HepG2 (cell line): ENCODE measurements around the gene ENG. TPM values are rescaled to one million over a fixed set of nuclear protein-coding genes. Genes with fewer than 3 reads are reported as not detected.

Source experiments
- FOXO1 ChIP-seq: sonication (generic); formaldehyde crosslinking; IDR thresholded peaks from 2 replicates; pipeline ENCODE4 v1.4.0; 2020; ENCODE audit warnings: missing genetic modification reagents
- HDAC1 ChIP-seq: sonication (generic); formaldehyde crosslinking; IDR thresholded peaks from 2 replicates; pipeline ENCODE4 v1.5.1; 2020; ENCODE audit warnings: mild to moderate bottlenecking, missing genetic modification reagents
- MEF2D ChIP-seq: sonication (generic); formaldehyde crosslinking; IDR thresholded peaks from 2 replicates; pipeline ENCODE4 v1.5.1; 2020; ENCODE audit warnings: mild to moderate bottlenecking, missing genetic modification reagents
- SOX6 ChIP-seq, 2 experiments: fragments of 450-650 bp in 1 of 2; sonication (generic) in 1 of 2; formaldehyde crosslinking in 1 of 2; IDR thresholded peaks; 2 replicates each; pipeline versions ENCODE4 v1.4.0 to v1.6.1; 2017 to 2020; ENCODE audit warnings: antibody characterized with exemption in 1 of 2, mild to moderate bottlenecking in 1 of 2, missing genetic modification reagents in 1 of 2
- YEATS4 ChIP-seq: sonication (generic); formaldehyde crosslinking; IDR thresholded peaks from 2 replicates; pipeline ENCODE4 v1.4.0; 2020; ENCODE audit warnings: missing genetic modification reagents, borderline replicate concordance
- ZNF101 ChIP-seq: sonication (generic); formaldehyde crosslinking; IDR thresholded peaks from 2 replicates; pipeline ENCODE4 v1.4.0; 2020; ENCODE audit warnings: mild to moderate bottlenecking, low read depth, missing genetic modification reagents, borderline replicate concordance
- ZNF296 ChIP-seq: sonication (generic); formaldehyde crosslinking; conservative IDR thresholded peaks from 2 replicates; pipeline ENCODE4 v1.5.0; 2020; ENCODE audit warnings: mild to moderate bottlenecking, missing genetic modification reagents
- ZNF546 ChIP-seq: sonication (generic); formaldehyde crosslinking; conservative IDR thresholded peaks from 2 replicates; pipeline ENCODE4 v1.8.1; 2023; ENCODE audit warnings: mild to moderate bottlenecking, missing genetic modification reagents
- ZNF547 ChIP-seq: sonication (generic); formaldehyde crosslinking; IDR thresholded peaks from 2 replicates; pipeline ENCODE4 v1.5.1; 2020; ENCODE audit warnings: mild to moderate bottlenecking, missing genetic modification reagents
- ZNF567 ChIP-seq: sonication (generic); formaldehyde crosslinking; IDR thresholded peaks from 2 replicates; pipeline ENCODE4 v1.8.1; 2023; ENCODE audit warnings: mild to moderate bottlenecking, missing genetic modification reagents, borderline replicate concordance
- ZNF672 ChIP-seq: sonication (generic); formaldehyde crosslinking; IDR thresholded peaks from 2 replicates; pipeline ENCODE4 v1.8.1; 2022; ENCODE audit warnings: missing genetic modification reagents
- ZNF7 ChIP-seq: IDR thresholded peaks from 2 replicates; pipeline ENCODE4 v1.6.1; 2016; ENCODE audit warnings: missing biosample characterization, missing genetic modification reagents
- ZNF746 ChIP-seq: sonication (generic); formaldehyde crosslinking; IDR thresholded peaks from 2 replicates; pipeline ENCODE4 v1.8.0; 2022; ENCODE audit warnings: mild to moderate bottlenecking, missing genetic modification reagents
- ZSCAN31 ChIP-seq: sonication (generic); formaldehyde crosslinking; IDR thresholded peaks from 2 replicates; pipeline ENCODE4 v1.5.0; 2020; ENCODE audit warnings: low read depth, mild to moderate bottlenecking, missing genetic modification reagents
- polyA plus RNA-seq, 8 experiments: library from polyadenylated mRNA; depleted of rRNA in 3 of 8; stranded (reverse) in 7 of 8; unstranded in 1 of 8; fragments of >200 nt; fragmentation: Illumina TruSeq in 4 of 8; extraction: Trizol in 4 of 8; gene quantifications; 2 replicates each; pipeline versions ENCODE4 v1.2.1 to v1.2.3, GENCODE V29; 2011 to 2016; ENCODE audit warnings: low read depth in 4 of 8, missing spikeins in 1 of 8, mixed read lengths in 1 of 8; ENCODE audit not compliant: insufficient read depth in 1 of 8
- total RNA-seq, 5 experiments: library from RNA; depleted of rRNA; stranded (reverse); fragments of >200 nt; fragmentation: Illumina TruSeq; extraction: Trizol; gene quantifications; 2 replicates each; pipeline ENCODE4 v1.2.3, GENCODE V29; 2016; ENCODE audit warnings: low read depth in 1 of 5
- TF ChIP-seq, protein P1 (sequence below): sonication (generic); formaldehyde crosslinking; IDR thresholded peaks from 2 replicates; pipeline ENCODE4 v1.4.0; 2020; ENCODE audit warnings: mild to moderate bottlenecking, missing genetic modification reagents
- TF ChIP-seq, protein P2 (sequence below): sonication (generic); formaldehyde crosslinking; IDR thresholded peaks from 2 replicates; pipeline ENCODE4 v1.4.0; 2020; ENCODE audit warnings: missing genetic modification reagents
- TF ChIP-seq, protein P3 (sequence below): sonication (generic); formaldehyde crosslinking; IDR thresholded peaks from 2 replicates; pipeline ENCODE4 v1.5.1; 2020; ENCODE audit warnings: missing genetic modification reagents, mild to moderate bottlenecking, borderline replicate concordance
- TF ChIP-seq, protein P4 (sequence below): sonication (generic); formaldehyde crosslinking; IDR thresholded peaks from 2 replicates; pipeline ENCODE4 v1.9.0; 2021; ENCODE audit warnings: missing genetic modification reagents, borderline replicate concordance

ENG gene
- total and polyA plus RNA-seq, 2 of the 13 experiments (the other 11 are each of a cell fraction or from before 2014, with no cell fraction given) = 0.02 to 1.1 TPM

DNA sequence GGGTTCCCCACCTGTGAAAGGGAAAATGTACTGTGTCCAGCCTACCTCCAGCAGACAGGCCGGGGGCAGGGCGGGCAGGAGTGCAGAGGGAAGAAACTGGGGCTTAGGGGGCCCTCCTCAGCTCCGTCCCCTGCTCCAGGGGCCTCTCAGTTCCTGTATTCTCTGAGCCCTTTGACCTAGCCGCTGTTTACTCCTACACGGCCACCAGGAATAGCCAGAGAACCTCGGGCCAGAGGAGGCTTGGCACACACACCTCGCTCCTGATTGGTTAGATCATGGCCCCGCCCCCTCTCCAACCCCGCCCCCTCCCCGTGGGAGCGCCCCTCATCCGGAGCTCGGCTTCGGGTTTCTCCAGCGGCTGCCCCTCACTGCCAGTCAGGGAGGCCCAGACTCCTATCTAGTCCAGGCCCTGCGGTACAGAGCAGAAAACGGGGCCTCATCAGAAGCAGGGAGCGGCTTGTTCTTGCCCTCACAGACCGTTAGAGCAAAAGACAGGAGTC, 42.8 kb upstream of the ENG start (continued):
- TF ChIP-seq FOXO1 (CRISPR knock-in tag) = peak; percentile 91
- peak; percentile 63 for TF ChIP-seq HDAC1 (CRISPR knock-in tag)
- TF ChIP-seq, protein P1, sequence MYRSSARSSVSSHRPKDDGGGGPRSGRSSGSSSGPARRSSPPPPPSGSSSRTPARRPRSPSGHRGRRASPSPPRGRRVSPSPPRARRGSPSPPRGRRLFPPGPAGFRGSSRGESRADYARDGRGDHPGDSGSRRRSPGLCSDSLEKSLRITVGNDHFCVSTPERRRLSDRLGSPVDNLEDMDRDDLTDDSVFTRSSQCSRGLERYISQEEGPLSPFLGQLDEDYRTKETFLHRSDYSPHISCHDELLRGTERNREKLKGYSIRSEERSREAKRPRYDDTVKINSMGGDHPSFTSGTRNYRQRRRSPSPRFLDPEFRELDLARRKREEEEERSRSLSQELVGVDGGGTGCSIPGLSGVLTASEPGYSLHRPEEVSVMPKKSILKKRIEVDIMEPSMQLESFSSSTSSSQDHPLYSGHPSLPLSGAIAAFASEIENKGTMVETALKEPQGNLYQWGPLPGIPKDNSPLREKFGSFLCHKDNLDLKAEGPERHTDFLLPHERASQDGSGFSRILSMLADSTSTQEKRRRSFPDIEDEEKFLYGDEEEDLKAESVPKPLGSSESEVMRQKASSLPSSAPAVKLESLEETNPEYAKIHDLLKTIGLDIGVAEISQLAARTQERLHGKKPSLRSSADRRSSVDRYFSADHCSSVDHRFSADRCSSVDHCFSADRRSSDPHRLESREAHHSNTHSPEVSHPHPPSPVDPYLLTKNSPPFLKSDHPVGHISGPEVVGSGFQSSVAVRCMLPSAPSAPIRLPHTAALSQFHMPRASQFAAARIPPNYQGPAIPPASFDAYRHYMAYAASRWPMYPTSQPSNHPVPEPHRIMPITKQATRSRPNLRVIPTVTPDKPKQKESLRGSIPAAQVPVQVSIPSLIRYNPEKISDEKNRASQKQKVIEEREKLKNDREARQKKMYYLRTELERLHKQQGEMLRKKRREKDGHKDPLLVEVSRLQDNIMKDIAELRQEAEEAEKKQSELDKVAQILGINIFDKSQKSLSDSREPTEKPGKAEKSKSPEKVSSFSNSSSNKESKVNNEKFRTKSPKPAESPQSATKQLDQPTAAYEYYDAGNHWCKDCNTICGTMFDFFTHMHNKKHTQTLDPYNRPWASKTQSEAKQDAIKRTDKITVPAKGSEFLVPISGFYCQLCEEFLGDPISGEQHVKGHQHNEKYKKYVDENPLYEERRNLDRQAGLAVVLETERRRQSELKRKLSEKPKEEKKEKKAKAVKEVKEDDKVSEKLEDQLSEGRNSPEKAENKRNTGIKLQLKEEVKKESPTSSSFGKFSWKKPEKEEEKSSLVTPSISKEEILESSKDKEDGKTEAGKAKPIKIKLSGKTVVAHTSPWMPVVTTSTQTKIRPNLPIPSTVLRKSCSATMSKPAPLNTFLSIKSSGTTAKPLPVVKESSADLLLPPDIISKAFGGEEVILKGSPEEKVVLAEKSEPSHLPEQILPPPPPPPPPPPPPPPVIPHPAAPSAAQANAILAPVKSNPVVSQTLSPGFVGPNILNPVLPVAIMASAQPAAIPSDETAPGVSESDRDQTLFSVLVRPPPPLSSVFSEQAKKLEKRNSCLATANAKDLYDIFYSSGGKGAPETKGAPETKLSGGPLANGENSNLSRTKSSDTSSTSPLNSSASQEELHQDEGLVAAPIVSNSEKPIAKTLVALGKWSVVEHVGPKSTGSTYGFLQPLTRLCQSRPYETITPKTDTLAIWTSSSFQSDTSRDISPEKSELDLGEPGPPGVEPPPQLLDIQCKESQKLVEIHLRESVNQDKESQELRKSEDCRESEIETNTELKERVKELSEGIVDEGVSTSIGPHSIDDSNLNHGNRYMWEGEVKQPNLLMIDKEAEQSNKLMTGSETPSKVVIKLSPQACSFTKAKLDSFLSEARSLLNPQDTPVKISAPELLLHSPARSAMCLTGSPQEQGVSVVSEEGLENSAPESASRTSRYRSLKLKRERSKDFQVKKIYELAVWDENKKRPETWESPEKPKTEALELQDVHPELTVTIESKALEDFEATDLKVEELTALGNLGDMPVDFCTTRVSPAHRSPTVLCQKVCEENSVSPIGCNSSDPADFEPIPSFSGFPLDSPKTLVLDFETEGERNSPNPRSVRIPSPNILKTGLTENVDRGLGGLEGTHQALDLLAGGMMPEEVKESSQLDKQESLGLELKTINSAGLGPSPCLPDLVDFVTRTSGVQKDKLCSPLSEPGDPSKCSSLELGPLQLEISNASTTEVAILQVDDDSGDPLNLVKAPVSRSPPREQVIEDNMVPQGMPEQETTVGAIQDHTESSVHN = no peak
- TF ChIP-seq YEATS4 = 0 out of 2 replicates have a peak, but pooled peaks have one; percentile 23
- TF ChIP-seq ZNF567 (CRISPR knock-in tag) = no peak
- TF ChIP-seq ZNF101 (CRISPR knock-in tag) = no peak
- peak; percentile 72; the same call in 1 of the 2 replicates for TF ChIP-seq ZNF746
- TF ChIP-seq ZNF296 = no peak
- TF ChIP-seq ZSCAN31 = no peak
- TF ChIP-seq, protein P2, sequence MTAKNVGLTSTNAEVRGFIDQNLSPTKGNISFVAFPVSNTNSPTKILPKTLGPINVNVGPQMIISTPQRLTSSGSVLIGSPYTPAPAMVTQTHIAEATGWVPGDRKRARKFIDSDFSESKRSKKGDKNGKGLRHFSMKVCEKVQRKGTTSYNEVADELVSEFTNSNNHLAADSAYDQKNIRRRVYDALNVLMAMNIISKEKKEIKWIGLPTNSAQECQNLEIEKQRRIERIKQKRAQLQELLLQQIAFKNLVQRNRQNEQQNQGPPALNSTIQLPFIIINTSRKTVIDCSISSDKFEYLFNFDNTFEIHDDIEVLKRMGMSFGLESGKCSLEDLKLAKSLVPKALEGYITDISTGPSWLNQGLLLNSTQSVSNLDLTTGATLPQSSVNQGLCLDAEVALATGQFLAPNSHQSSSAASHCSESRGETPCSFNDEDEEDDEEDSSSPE = no peak
- no peak for TF ChIP-seq ZNF546 (CRISPR knock-in tag)
- no peak for TF ChIP-seq ZNF7 (CRISPR knock-in tag)
- TF ChIP-seq, protein P3, sequence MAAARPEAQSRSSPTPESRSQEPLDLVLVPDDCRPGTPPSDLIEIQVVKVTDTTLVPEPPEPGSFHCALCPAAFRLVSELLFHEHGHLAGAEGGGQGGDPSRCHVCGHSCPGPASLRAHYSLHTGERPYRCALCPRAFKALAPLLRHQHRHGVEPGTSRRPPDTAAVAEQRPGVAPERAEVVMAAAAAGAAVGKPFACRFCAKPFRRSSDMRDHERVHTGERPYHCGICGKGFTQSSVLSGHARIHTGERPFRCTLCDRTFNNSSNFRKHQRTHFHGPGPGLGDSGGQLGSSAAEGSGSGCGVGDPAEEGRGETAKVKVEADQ (CRISPR knock-in tag) = no peak
- TF ChIP-seq MEF2D (CRISPR knock-in tag) = no peak
- TF ChIP-seq, protein P4, sequence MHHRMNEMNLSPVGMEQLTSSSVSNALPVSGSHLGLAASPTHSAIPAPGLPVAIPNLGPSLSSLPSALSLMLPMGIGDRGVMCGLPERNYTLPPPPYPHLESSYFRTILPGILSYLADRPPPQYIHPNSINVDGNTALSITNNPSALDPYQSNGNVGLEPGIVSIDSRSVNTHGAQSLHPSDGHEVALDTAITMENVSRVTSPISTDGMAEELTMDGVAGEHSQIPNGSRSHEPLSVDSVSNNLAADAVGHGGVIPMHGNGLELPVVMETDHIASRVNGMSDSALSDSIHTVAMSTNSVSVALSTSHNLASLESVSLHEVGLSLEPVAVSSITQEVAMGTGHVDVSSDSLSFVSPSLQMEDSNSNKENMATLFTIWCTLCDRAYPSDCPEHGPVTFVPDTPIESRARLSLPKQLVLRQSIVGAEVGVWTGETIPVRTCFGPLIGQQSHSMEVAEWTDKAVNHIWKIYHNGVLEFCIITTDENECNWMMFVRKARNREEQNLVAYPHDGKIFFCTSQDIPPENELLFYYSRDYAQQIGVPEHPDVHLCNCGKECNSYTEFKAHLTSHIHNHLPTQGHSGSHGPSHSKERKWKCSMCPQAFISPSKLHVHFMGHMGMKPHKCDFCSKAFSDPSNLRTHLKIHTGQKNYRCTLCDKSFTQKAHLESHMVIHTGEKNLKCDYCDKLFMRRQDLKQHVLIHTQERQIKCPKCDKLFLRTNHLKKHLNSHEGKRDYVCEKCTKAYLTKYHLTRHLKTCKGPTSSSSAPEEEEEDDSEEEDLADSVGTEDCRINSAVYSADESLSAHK (CRISPR knock-in tag) = no peak
- TF ChIP-seq ZNF672 (CRISPR knock-in tag) = no peak
- no peak for TF ChIP-seq SOX6 (IDR thresholded peaks at IDR 0.05)
- peak; percentile 64 for TF ChIP-seq SOX6 (CRISPR knock-in tag; IDR thresholded peaks at IDR 0.05)
- no peak for TF ChIP-seq ZNF547 (CRISPR knock-in tag)
